Body of pancreas (tissue), 4 donors: ENCODE measurements around the gene SLC1A2. TPM values are rescaled to one million over a fixed set of nuclear protein-coding genes. Genes with fewer than 3 reads are reported as not detected.

Source experiments
- ATAC-seq: fragments of 150-250 bp; one replicate; pipeline ENCODE4 v1.9.1; 2016
- DNase-seq, 4 donors: peaks; one replicate each; pipeline ENCODE4 v3.0.0-alpha.2; 2019
- H3K27ac ChIP-seq, 4 donors: fragments of 200-600 bp; sonication (generic); 1 replicate in 3 of 4; 2 replicates in 1 of 4; pipeline versions ENCODE4 v1.5.1 to v1.6.1; 2016 to 2019; ENCODE audit warnings: mild to moderate bottlenecking in 1 of 4, mixed read lengths in 1 of 4, moderate library complexity in 1 of 4
- H3K27me3 ChIP-seq, 2 donors: fragments of 200-600 bp; sonication (generic); one replicate each; pipeline ENCODE4 v1.6.0; 2016; ENCODE audit warnings: mild to moderate bottlenecking in 1 of 2
- H3K36me3 ChIP-seq, 2 donors: fragments of 200-600 bp; sonication (generic); replicated peaks in 1 of 2; 2 replicates each; pipeline ENCODE4 v1.5.1; 2016; ENCODE audit warnings: low read depth in 2 of 2; ENCODE audit not compliant: insufficient read depth in 1 of 2
- H3K4me1 ChIP-seq: fragments of 200-600 bp; sonication (generic); one replicate; pipeline ENCODE4 v1.6.0; 2016
- H3K4me3 ChIP-seq, 2 donors: fragments of 200-600 bp; sonication (generic); 1 replicate in 1 of 2; 2 replicates in 1 of 2; pipeline ENCODE4 v1.5.1; 2016 to 2019
- H3K9me3 ChIP-seq, 3 donors: fragments of 200-600 bp; sonication (generic); 1 replicate in 2 of 3; 2 replicates in 1 of 3; pipeline ENCODE4 v1.5.1; 2016
- CTCF ChIP-seq, 7 experiments: fragments of 450-650 bp in 4 of 7; fragments of 200-600 bp in 3 of 7; sonication (generic) in 3 of 7; IDR thresholded peaks; one replicate each; pipeline ENCODE4 v1.5.1; 2016 to 2019; ENCODE audit warnings: antibody characterized with exemption in 7 of 7
- POLR2A ChIP-seq, 3 donors: fragments of 450-650 bp; IDR thresholded peaks; one replicate each; pipeline ENCODE4 v1.6.1; 2016; ENCODE audit warnings: antibody characterized with exemption in 3 of 3, mild to moderate bottlenecking in 2 of 3
- WGBS, 2 donors: methylation state at CpG; one replicate each; pipeline ENCODE4 v1.1.5; 2017; 5-methylcytosine and 5-hydroxymethylcytosine counted together
- intact Hi-C: fragments of 100-400 bp; cut with DNase I; formaldehyde crosslinking; loops from one replicate; pipeline ENCODE4 v1.15.1; 2023
- total RNA-seq, 2 donors: library from RNA; depleted of rRNA; stranded (reverse); fragments of >200 nt; gene quantifications; one replicate each; pipeline ENCODE4 v1.1.0, GENCODE V29; 2016

The SLC1A2 gene
- total RNA-seq, 2 donors from 2014 or later: 23.1 to 73.7 TPM

GRCh38 chr11:35365961-35366360 lies 53.4 kb downstream of the SLC1A2 start:
- Histone ChIP-seq H3K4me1 (peaks cover 31% of the 10 kb centered on the region), H3K4me3 (no peak overlapping the region), H3K27ac (no peak overlapping the region), H3K27me3 (no peaks in the 10 kb centered on the region), H3K36me3 (no peaks in the 10 kb centered on the region), H3K9me3 (no peaks in the 10 kb centered on the region)
- WGBS, 2 donors: 84 to 88% methylated on average over 4 of the region's 4 CpGs
- TF ChIP-seq CTCF (IDR thresholded peaks at IDR 0.05): no peak
- intact Hi-C loops: no loop called here
- DNase-seq (no peak), ATAC-seq (no peak)

GRCh38 chr11:35365395-35365794 lies 54.0 kb downstream of the SLC1A2 start:
- WGBS, 2 donors: 92 to 93% methylated on average over 5 of the region's 5 CpGs
- no peaks in the 10 kb centered on the region for H3K9me3 ChIP-seq
- DNase-seq (no peak), ATAC-seq (no peak)
- TF ChIP-seq POLR2A (IDR thresholded peaks at IDR 0.05) (no peak), CTCF (IDR thresholded peaks at IDR 0.05) (no peak)
- H3K27ac ChIP-seq: peak overlapping the region in 1 of 4 donors; percentile 56
- no peak overlapping the region for H3K4me3 ChIP-seq
- H3K4me1 ChIP-seq: peaks cover 31% of the 10 kb centered on the region
- intact Hi-C loops: no loop called here
- no peaks in the 10 kb centered on the region for H3K36me3 ChIP-seq
- no peaks in the 10 kb centered on the region for H3K27me3 ChIP-seq

- H3K27ac ChIP-seq: peak overlapping the region; percentile 32 to 77 (median 69)
Measured at GRCh38 chr11:35363854-35364780, 55.2 kb downstream of the SLC1A2 start.

GRCh38 chr11:35363246-35363801 lies 56.0 kb downstream of the SLC1A2 start:
- H3K27ac ChIP-seq: peak overlapping the region; percentile 32 to 77 (median 69)
- peaks cover 48% of the 10 kb centered on the region for H3K4me1 ChIP-seq
- intact Hi-C loops: no loop called here
- 59 to 69% methylated on average over 5 of the region's 5 CpGs for WGBS, 2 donors
- no peaks in the 10 kb centered on the region for H3K27me3 ChIP-seq
- TF ChIP-seq POLR2A (IDR thresholded peaks at IDR 0.05): no peak
- TF ChIP-seq CTCF (IDR thresholded peaks at IDR 0.05): no peak
- no peaks in the 10 kb centered on the region for H3K9me3 ChIP-seq
- ATAC-seq: peak; percentile 1
- peak in 1 of 4 donors; percentile 20 for DNase-seq
- no peaks in the 10 kb centered on the region for H3K36me3 ChIP-seq
- no peak overlapping the region for H3K4me3 ChIP-seq

More at GRCh38 chr11:35363854-35364780, 55.2 kb downstream of the SLC1A2 start:
- Histone ChIP-seq H3K27me3 (no peaks in the 10 kb centered on the region), H3K4me1 (peaks cover 40% of the 10 kb centered on the region), H3K4me3 (no peak overlapping the region), H3K36me3 (no peaks in the 10 kb centered on the region), H3K9me3 (no peaks in the 10 kb centered on the region)
- DNase-seq (peak; percentile 73 to 88 (median 80)), ATAC-seq (peak; percentile 89)
- WGBS, 2 donors: 40 to 49% methylated on average over 1 to 2 of the region's 2 CpGs
- intact Hi-C loops: no loop called here
- peak in 1 of 7 experiments; percentile 4 for TF ChIP-seq CTCF (IDR thresholded peaks at IDR 0.05)
- peak in 2 of 3 donors; percentile 6 to 15 for TF ChIP-seq POLR2A (IDR thresholded peaks at IDR 0.05)
